ENCODE results near the gene CAPRIN1.
"Not testable (repeated sequence)": the region's sequence is repeated elsewhere in the genome, so short reads cannot be mapped to it uniquely, and the experiment has no call there.

The CAPRIN1 gene

DNA sequence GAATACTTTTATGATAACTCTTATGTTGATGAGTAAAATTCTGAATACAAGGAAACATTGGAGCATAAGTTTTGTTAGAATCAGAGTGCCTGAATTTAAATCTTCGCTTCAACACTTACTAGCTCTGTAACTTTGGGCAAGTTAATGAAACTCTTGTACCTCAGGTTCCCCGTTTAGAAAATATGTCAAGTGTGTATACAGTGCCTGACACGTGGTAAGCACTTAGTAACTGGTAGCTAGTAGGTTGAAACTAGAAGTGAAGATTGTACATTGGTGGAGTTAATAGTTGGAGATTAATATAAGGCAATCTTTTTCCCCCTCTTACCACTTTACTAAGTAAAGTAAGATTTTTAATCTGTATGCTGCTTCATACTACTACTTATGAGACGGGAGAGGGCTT, 29.1 kb downstream of the CAPRIN1 start:
- DNase-seq = no peak
- H3K9ac ChIP-seq (ENCODE audit: low read length) = no peak overlapping the region
- H3K79me2 ChIP-seq (ENCODE audit: control insufficient read depth, insufficient read depth, low read length) = peaks cover 12% of the 10 kb centered on the region
- no peaks in the 10 kb centered on the region for H3K4me1 ChIP-seq (ENCODE audit: control insufficient read depth, low read depth, low read length)
- H2BK120ac ChIP-seq (ENCODE audit: low read depth, low read length) = no peak overlapping the region
- no CpG with 5 or more reads among the region's 4 CpGs for WGBS (ENCODE audit: extremely low coverage, insufficient coverage, low lambda C conversion rate)
- H3K23ac ChIP-seq (ENCODE audit: low read length) = no peak overlapping the region
- H3K4me3 ChIP-seq (ENCODE audit: low read length) = no peak overlapping the region
- no peak overlapping the region for H2BK15ac ChIP-seq (replicated peaks; ENCODE audit: low read depth)
- no peak overlapping the region for H4K8ac ChIP-seq (ENCODE audit: low read depth, low read length)
- H2AK5ac ChIP-seq (ENCODE audit: low read length) = no peak overlapping the region
- no peak overlapping the region for H3K4me2 ChIP-seq (ENCODE audit: low read length)
- H3K27me3 ChIP-seq (ENCODE audit: insufficient read depth, low read length, poor library complexity) = no peaks in the 10 kb centered on the region
- H2BK5ac ChIP-seq (ENCODE audit: low read length) = no peak overlapping the region
- H3K18ac ChIP-seq (ENCODE audit: low read length) = no peak overlapping the region
- H3K4ac ChIP-seq (ENCODE audit: low read depth, low read length) = no peak overlapping the region
- peaks cover 11% of the 10 kb centered on the region for H3K36me3 ChIP-seq (ENCODE audit: control insufficient read depth, insufficient read depth, low read length)
- H4K5ac ChIP-seq (ENCODE audit: low read length) = no peak overlapping the region
- H3K79me1 ChIP-seq (ENCODE audit: low read length) = peaks cover 8% of the 10 kb centered on the region
- no peak overlapping the region for H3K56ac ChIP-seq (ENCODE audit: low read length)
- H3K27ac ChIP-seq (ENCODE audit: low read depth, low read length) = no peak overlapping the region

DNA sequence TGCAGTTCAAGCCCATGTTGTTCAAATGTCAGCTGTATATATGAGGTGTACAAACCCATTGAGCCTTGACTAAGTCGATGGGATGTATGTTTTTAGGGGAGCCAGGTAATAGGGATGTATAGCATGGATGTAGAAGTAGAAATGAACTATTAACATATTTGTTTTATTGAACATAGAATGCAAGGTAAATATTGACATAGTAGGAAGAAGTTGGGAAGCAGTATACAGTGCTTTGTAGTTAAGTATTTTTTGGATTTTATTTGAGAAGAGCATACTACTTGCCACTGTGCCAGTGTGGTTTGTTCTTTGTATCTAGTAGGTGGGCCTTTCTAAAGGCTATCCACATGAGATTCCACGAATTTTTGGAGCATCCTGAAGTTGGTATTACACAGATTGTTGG, 33.1 kb downstream of the CAPRIN1 start:
- Histone ChIP-seq H4K8ac (ENCODE audit: low read depth, low read length) (no peak overlapping the region), H3K4ac (ENCODE audit: low read depth, low read length) (no peak overlapping the region), H2BK15ac (replicated peaks; ENCODE audit: low read depth) (no peak overlapping the region), H3K79me1 (ENCODE audit: low read length) (peaks cover 5% of the 10 kb centered on the region), H2BK5ac (ENCODE audit: low read length) (no peak overlapping the region), H2AK5ac (ENCODE audit: low read length) (no peak overlapping the region), H3K4me3 (ENCODE audit: low read length) (no peak overlapping the region), H3K9ac (ENCODE audit: low read length) (no peak overlapping the region), H3K36me3 (ENCODE audit: control insufficient read depth, insufficient read depth, low read length) (peaks cover 11% of the 10 kb centered on the region), H3K27ac (ENCODE audit: low read depth, low read length) (no peak overlapping the region), H3K18ac (ENCODE audit: low read length) (no peak overlapping the region), H3K23ac (ENCODE audit: low read length) (no peak overlapping the region), H3K79me2 (ENCODE audit: control insufficient read depth, insufficient read depth, low read length) (peaks cover 7% of the 10 kb centered on the region), H3K56ac (ENCODE audit: low read length) (no peak overlapping the region), H3K4me1 (ENCODE audit: control insufficient read depth, low read depth, low read length) (no peaks in the 10 kb centered on the region), H3K4me2 (ENCODE audit: low read length) (no peak overlapping the region), H4K5ac (ENCODE audit: low read length) (no peak overlapping the region), H2BK120ac (ENCODE audit: low read depth, low read length) (no peak overlapping the region), H3K27me3 (ENCODE audit: insufficient read depth, low read length, poor library complexity) (no peaks in the 10 kb centered on the region)
- DNase-seq = no peak
- no CpG with 5 or more reads among the region's 2 CpGs for WGBS (ENCODE audit: extremely low coverage, insufficient coverage, low lambda C conversion rate)

DNA sequence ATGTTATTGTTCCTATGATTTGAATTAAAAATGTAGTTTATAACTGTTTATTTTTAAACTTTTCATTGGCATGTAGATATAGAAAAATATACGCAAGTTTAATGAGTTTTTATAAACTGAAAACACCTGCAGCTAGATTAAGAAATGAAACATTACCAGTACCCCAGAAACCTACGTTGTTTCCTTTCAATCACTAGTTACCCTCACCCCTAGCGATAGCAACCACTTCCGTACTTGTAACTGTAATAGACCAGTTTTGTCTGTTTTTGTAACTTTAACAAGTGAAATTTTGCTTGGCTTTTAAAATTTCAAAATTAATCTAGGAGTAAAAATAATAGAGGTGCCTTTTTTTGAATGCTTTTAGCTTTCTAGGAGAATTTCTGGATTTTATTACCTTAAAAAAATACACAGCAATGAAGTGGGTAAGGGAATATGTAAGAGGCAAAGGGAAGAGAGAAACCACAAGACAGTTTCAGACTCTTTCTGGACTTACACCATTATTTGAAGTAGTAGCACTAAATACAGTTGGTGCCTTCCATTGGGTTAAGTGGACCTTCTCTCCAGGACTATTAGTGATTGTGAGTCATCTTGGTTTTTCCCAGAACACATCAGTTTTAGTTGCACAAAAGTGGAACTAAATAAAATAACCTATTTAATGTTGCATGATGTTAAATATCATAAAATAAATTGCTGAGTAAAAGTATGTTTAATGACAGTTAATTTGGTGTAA, 35.2 kb downstream of the CAPRIN1 start:
- Histone ChIP-seq H2BK15ac (replicated peaks; ENCODE audit: low read depth) (no peak overlapping the region), H4K5ac (ENCODE audit: low read length) (no peak overlapping the region), H3K27ac (ENCODE audit: low read depth, low read length) (no peak overlapping the region), H3K4me1 (ENCODE audit: control insufficient read depth, low read depth, low read length) (no peaks in the 10 kb centered on the region), H4K8ac (ENCODE audit: low read depth, low read length) (no peak overlapping the region), H3K18ac (ENCODE audit: low read length) (no peak overlapping the region), H3K23ac (ENCODE audit: low read length) (no peak overlapping the region), H3K56ac (ENCODE audit: low read length) (no peak overlapping the region), H3K79me1 (ENCODE audit: low read length) (peaks cover 5% of the 10 kb centered on the region), H3K4ac (ENCODE audit: low read depth, low read length) (no peak overlapping the region), H3K4me3 (ENCODE audit: low read length) (no peak overlapping the region), H2AK5ac (ENCODE audit: low read length) (no peak overlapping the region), H3K4me2 (ENCODE audit: low read length) (no peak overlapping the region), H2BK5ac (ENCODE audit: low read length) (no peak overlapping the region), H3K27me3 (ENCODE audit: insufficient read depth, low read length, poor library complexity) (no peaks in the 10 kb centered on the region), H3K79me2 (ENCODE audit: control insufficient read depth, insufficient read depth, low read length) (peaks cover 7% of the 10 kb centered on the region), H3K9ac (ENCODE audit: low read length) (no peak overlapping the region), H3K36me3 (ENCODE audit: control insufficient read depth, insufficient read depth, low read length) (peaks cover 11% of the 10 kb centered on the region), H2BK120ac (ENCODE audit: low read depth, low read length) (no peak overlapping the region)
- WGBS (ENCODE audit: extremely low coverage, insufficient coverage, low lambda C conversion rate) = no CpG with 5 or more reads among the region's 4 CpGs
- DNase-seq = no peak

DNA sequence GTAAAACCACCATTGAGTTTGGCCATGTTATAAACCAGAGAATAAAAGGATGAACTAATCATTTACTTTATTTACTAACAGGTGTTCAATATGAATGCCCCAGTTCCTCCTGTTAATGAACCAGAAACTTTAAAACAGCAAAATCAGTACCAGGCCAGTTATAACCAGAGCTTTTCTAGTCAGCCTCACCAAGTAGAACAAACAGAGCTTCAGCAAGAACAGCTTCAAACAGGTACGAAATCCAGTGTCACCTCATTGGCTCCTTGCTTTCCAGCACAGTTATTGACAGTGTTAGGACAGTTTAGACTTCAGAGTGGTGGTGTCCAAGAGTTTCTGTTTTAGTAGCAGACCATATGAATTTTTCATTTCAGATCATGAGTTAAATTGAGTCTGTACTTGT, 40.3 kb downstream of the CAPRIN1 start:
- Histone ChIP-seq H2BK5ac (ENCODE audit: low read length) (no peak overlapping the region), H2BK15ac (replicated peaks; ENCODE audit: low read depth) (no peak overlapping the region), H3K56ac (ENCODE audit: low read length) (no peak overlapping the region), H3K23ac (ENCODE audit: low read length) (no peak overlapping the region), H3K27ac (ENCODE audit: low read depth, low read length) (no peak overlapping the region), H4K5ac (ENCODE audit: low read length) (no peak overlapping the region), H2AK5ac (ENCODE audit: low read length) (no peak overlapping the region), H3K4me2 (ENCODE audit: low read length) (no peak overlapping the region), H3K4me3 (ENCODE audit: low read length) (no peak overlapping the region), H3K36me3 (ENCODE audit: control insufficient read depth, insufficient read depth, low read length) (peaks cover 8% of the 10 kb centered on the region), H3K79me1 (ENCODE audit: low read length) (peaks cover 2% of the 10 kb centered on the region), H4K8ac (ENCODE audit: low read depth, low read length) (no peak overlapping the region), H3K79me2 (ENCODE audit: control insufficient read depth, insufficient read depth, low read length) (peaks cover 2% of the 10 kb centered on the region), H3K9ac (ENCODE audit: low read length) (no peak overlapping the region), H3K27me3 (ENCODE audit: insufficient read depth, low read length, poor library complexity) (no peaks in the 10 kb centered on the region), H2BK120ac (ENCODE audit: low read depth, low read length) (no peak overlapping the region), H3K18ac (ENCODE audit: low read length) (no peak overlapping the region), H3K4ac (ENCODE audit: low read depth, low read length) (no peak overlapping the region), H3K4me1 (ENCODE audit: control insufficient read depth, low read depth, low read length) (no peaks in the 10 kb centered on the region)
- no CpG with 5 or more reads among the region's 1 CpG for WGBS (ENCODE audit: extremely low coverage, insufficient coverage, low lambda C conversion rate)
- no peak for DNase-seq

DNA sequence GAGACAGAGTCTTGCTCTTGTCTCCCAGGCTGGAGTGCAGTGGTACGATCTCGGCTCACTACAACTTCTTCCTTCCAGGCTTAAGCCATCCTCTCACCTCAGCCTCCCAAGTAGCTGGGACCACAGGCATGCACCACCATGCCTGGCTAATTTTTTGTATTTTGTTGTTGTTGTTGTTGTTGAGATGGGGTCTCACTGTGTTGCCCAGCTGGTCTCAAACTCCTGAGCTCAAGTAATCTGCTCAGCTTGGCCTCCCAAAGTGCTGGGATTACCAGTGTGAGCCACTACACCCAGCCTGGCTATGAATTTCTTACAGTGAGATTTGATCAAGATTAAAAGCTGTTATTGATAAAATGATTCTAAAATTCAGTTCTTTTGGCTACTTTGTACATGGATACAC, 43.4 kb downstream of the CAPRIN1 start:
- not testable (repeated sequence) for H3K79me1 ChIP-seq (ENCODE audit: low read length); H4K8ac ChIP-seq (ENCODE audit: low read depth, low read length); H3K4ac ChIP-seq (ENCODE audit: low read depth, low read length); DNase-seq; H2AK5ac ChIP-seq (ENCODE audit: low read length); H3K9ac ChIP-seq (ENCODE audit: low read length); H3K4me1 ChIP-seq (ENCODE audit: control insufficient read depth, low read depth, low read length); H3K56ac ChIP-seq (ENCODE audit: low read length); H2BK5ac ChIP-seq (ENCODE audit: low read length); H2BK15ac ChIP-seq (replicated peaks; ENCODE audit: low read depth); H3K27me3 ChIP-seq (ENCODE audit: insufficient read depth, low read length, poor library complexity); H4K5ac ChIP-seq (ENCODE audit: low read length); H3K27ac ChIP-seq (ENCODE audit: low read depth, low read length); H3K4me3 ChIP-seq (ENCODE audit: low read length); H3K4me2 ChIP-seq (ENCODE audit: low read length); H3K23ac ChIP-seq (ENCODE audit: low read length); H3K79me2 ChIP-seq (ENCODE audit: control insufficient read depth, insufficient read depth, low read length); H2BK120ac ChIP-seq (ENCODE audit: low read depth, low read length); H3K18ac ChIP-seq (ENCODE audit: low read length)
- peaks cover 14% of the 10 kb centered on the region for H3K36me3 ChIP-seq (ENCODE audit: control insufficient read depth, insufficient read depth, low read length)
- WGBS (ENCODE audit: extremely low coverage, insufficient coverage, low lambda C conversion rate) = no CpG with 5 or more reads among the region's 2 CpGs

DNA sequence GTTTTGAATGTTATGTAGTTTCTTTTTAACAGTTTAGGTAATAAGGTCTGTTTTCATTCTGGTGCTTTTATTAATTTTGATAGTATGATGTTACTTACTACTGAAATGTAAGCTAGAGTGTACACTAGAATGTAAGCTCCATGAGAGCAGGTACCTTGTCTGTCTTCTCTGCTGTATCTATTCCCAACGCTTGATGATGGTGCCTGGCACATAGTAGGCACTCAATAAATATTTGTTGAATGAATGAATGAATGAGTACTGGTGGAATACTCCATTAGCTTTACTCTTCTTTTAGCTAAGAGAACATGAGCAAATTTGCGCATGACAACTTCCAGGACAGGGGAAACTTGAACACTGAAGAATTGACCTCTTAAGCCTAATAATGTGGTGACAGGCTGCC, 47.3 kb downstream of the CAPRIN1 start:
- no peak overlapping the region for H3K9ac ChIP-seq (ENCODE audit: low read length)
- no peak overlapping the region for H3K18ac ChIP-seq (ENCODE audit: low read length)
- DNase-seq = no peak
- no peak overlapping the region for H3K23ac ChIP-seq (ENCODE audit: low read length)
- H3K4ac ChIP-seq (ENCODE audit: low read depth, low read length) = no peak overlapping the region
- no peak overlapping the region for H3K56ac ChIP-seq (ENCODE audit: low read length)
- no peak overlapping the region for H2BK120ac ChIP-seq (ENCODE audit: low read depth, low read length)
- no peaks in the 10 kb centered on the region for H3K27me3 ChIP-seq (ENCODE audit: insufficient read depth, low read length, poor library complexity)
- no CpG with 5 or more reads among the region's 2 CpGs for WGBS (ENCODE audit: extremely low coverage, insufficient coverage, low lambda C conversion rate)
- no peaks in the 10 kb centered on the region for H3K79me2 ChIP-seq (ENCODE audit: control insufficient read depth, insufficient read depth, low read length)
- H2AK5ac ChIP-seq (ENCODE audit: low read length) = no peak overlapping the region
- H2BK15ac ChIP-seq (replicated peaks; ENCODE audit: low read depth) = no peak overlapping the region
- H3K79me1 ChIP-seq (ENCODE audit: low read length) = no peaks in the 10 kb centered on the region
- H3K36me3 ChIP-seq (ENCODE audit: control insufficient read depth, insufficient read depth, low read length) = peaks cover 8% of the 10 kb centered on the region
- H4K5ac ChIP-seq (ENCODE audit: low read length) = no peak overlapping the region
- H3K4me3 ChIP-seq (ENCODE audit: low read length) = no peak overlapping the region
- H4K8ac ChIP-seq (ENCODE audit: low read depth, low read length) = no peak overlapping the region
- H2BK5ac ChIP-seq (ENCODE audit: low read length) = no peak overlapping the region
- H3K4me2 ChIP-seq (ENCODE audit: low read length) = no peak overlapping the region
- no peak overlapping the region for H3K27ac ChIP-seq (ENCODE audit: low read depth, low read length)
- H3K4me1 ChIP-seq (ENCODE audit: control insufficient read depth, low read depth, low read length) = no peaks in the 10 kb centered on the region
